Hepatocyte (in vitro differentiated cells): ENCODE results near the gene SH3PXD2A. TPM values are rescaled to one million over a fixed set of nuclear protein-coding genes. Genes with fewer than 3 reads are reported as not detected.

Experiments used
- DNase-seq: peaks from one replicate; pipeline ENCODE4 v3.0.0-alpha.2; 2016; ENCODE audit warnings: low spot score
- H2AFZ ChIP-seq: fragments of 200-600 bp; sonication (generic); 2 replicates; pipeline ENCODE4 v1.6.0; 2016; ENCODE audit warnings: antibody characterized with exemption, mild to moderate bottlenecking
- H3K27ac ChIP-seq: fragments of 200-600 bp; sonication (generic); 2 replicates; pipeline ENCODE4 v1.5.1; 2016; ENCODE audit warnings: mild to moderate bottlenecking
- H3K27me3 ChIP-seq: fragments of 200-600 bp; sonication (generic); 2 replicates; pipeline ENCODE4 v1.6.1; 2016
- H3K36me3 ChIP-seq: fragments of 200-600 bp; sonication (generic); replicated peaks from 2 replicates; pipeline ENCODE4 v1.5.1; 2016; ENCODE audit warnings: low read depth; ENCODE audit not compliant: insufficient read depth
- H3K4me1 ChIP-seq: fragments of 200-600 bp; sonication (generic); 2 replicates; pipeline ENCODE4 v1.5.1; 2016; ENCODE audit warnings: mild to moderate bottlenecking, moderate library complexity; ENCODE audit not compliant: insufficient read depth
- H3K4me2 ChIP-seq: fragments of 200-600 bp; sonication (generic); 2 replicates; pipeline ENCODE4 v1.6.0; 2016
- H3K4me3 ChIP-seq: fragments of 200-600 bp; sonication (generic); 2 replicates; pipeline ENCODE4 v1.5.1; 2016; ENCODE audit warnings: mild to moderate bottlenecking
- H3K79me2 ChIP-seq: fragments of 200-600 bp; sonication (generic); 2 replicates; pipeline ENCODE4 v1.6.0; 2017; ENCODE audit warnings: mild to moderate bottlenecking
- H3K9me2 ChIP-seq: fragments of 200-600 bp; sonication (generic); replicated peaks from 2 replicates; pipeline ENCODE4 v1.6.0; 2017; ENCODE audit warnings: mild to moderate bottlenecking; ENCODE audit not compliant: insufficient read depth
- H3K9me3 ChIP-seq: fragments of 200-600 bp; sonication (generic); 2 replicates; pipeline ENCODE4 v1.5.1; 2016; ENCODE audit warnings: low read depth, mild to moderate bottlenecking
- H4K20me1 ChIP-seq: fragments of 200-600 bp; sonication (generic); 2 replicates; pipeline ENCODE4 v1.6.0; 2016; ENCODE audit warnings: mild to moderate bottlenecking; ENCODE audit not compliant: insufficient read depth, poor library complexity, severe bottlenecking
- EZH2 ChIP-seq: fragments of 200-600 bp; sonication (generic); IDR thresholded peaks from 2 replicates; pipeline ENCODE4 v1.6.1; 2016; ENCODE audit warnings: antibody characterized with exemption, mild to moderate bottlenecking, borderline replicate concordance
- EZH2phosphoT487 ChIP-seq: fragments of 200-600 bp; sonication (generic); IDR thresholded peaks from one replicate; pipeline ENCODE4 v1.6.1; 2018; ENCODE audit warnings: antibody characterized with exemption, mild to moderate bottlenecking, low read depth, moderate library complexity; ENCODE audit not compliant: unreplicated experiment, severe bottlenecking
- WGBS: methylation state at CpG from one replicate; pipeline ENCODE4 v1.1.6; 2016; ENCODE audit warnings: low lambda C conversion rate; ENCODE audit errors: missing lambda C conversion rate; 5-methylcytosine and 5-hydroxymethylcytosine counted together
- polyA plus RNA-seq: library from polyadenylated mRNA; unstranded; fragments of >200 nt; fragmentation: Nextera tagmentation; extraction: Ambion mirVana; gene quantifications from 2 replicates; pipeline ENCODE4 v1.2.1, GENCODE V29; 2016
- total RNA-seq: library from RNA; depleted of rRNA; stranded (reverse); fragments of >200 nt; gene quantifications from 2 replicates; pipeline ENCODE4 v1.2.3, GENCODE V29; 2014
- TF ChIP-seq, protein P1 (sequence below): fragments of 200-600 bp; sonication (generic); IDR thresholded peaks from 2 replicates; pipeline ENCODE4 v1.5.1; 2016; ENCODE audit warnings: antibody characterized with exemption, mild to moderate bottlenecking; ENCODE audit not compliant: poor library complexity

Gene SH3PXD2A
- total and polyA plus RNA-seq, 2 experiments from 2014 or later, result 8.4 to 13.6 TPM

DNA sequence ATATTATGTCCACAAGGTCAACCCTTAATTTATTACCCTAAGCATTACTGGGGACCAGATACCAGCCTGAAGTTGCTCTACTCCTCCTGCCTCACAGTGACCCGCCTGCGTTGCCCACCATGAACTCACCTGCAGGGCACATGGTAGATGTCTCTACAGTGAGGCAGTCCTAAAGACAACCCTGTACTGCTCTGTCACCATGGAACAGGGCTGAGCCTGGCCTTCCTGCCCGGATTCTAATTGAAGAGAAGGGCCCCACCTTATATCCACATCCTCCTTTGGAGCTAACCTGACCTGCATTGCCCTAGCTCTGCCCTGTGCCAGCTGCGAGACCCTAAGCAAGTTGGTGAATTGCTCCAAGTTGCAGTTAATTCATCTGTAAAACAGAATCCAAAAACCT, 4.1 kb downstream of the SH3PXD2A start:
- H3K27ac ChIP-seq, result no peak overlapping the region
- WGBS, result 91% methylated on average over 4 of the region's 4 CpGs
- peaks cover 3% of the 10 kb centered on the region for H4K20me1 ChIP-seq
- H3K9me3 ChIP-seq, result no peaks in the 10 kb centered on the region
- TF ChIP-seq, protein P1, sequence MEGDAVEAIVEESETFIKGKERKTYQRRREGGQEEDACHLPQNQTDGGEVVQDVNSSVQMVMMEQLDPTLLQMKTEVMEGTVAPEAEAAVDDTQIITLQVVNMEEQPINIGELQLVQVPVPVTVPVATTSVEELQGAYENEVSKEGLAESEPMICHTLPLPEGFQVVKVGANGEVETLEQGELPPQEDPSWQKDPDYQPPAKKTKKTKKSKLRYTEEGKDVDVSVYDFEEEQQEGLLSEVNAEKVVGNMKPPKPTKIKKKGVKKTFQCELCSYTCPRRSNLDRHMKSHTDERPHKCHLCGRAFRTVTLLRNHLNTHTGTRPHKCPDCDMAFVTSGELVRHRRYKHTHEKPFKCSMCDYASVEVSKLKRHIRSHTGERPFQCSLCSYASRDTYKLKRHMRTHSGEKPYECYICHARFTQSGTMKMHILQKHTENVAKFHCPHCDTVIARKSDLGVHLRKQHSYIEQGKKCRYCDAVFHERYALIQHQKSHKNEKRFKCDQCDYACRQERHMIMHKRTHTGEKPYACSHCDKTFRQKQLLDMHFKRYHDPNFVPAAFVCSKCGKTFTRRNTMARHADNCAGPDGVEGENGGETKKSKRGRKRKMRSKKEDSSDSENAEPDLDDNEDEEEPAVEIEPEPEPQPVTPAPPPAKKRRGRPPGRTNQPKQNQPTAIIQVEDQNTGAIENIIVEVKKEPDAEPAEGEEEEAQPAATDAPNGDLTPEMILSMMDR, result no peak
- TF ChIP-seq EZH2phosphoT487 (no peak), EZH2 (no peak)
- no peaks in the 10 kb centered on the region for H3K27me3 ChIP-seq
- H3K36me3 ChIP-seq, result no peaks in the 10 kb centered on the region
- peaks cover 50% of the 10 kb centered on the region for H3K4me1 ChIP-seq
- no peaks in the 10 kb centered on the region for H3K9me2 ChIP-seq
- no peak overlapping the region for H2AFZ ChIP-seq
- H3K4me3 ChIP-seq, result no peak overlapping the region
- no peak overlapping the region for H3K4me2 ChIP-seq
- peaks cover 83% of the 10 kb centered on the region for H3K79me2 ChIP-seq
- DNase-seq, result no peak

DNA sequence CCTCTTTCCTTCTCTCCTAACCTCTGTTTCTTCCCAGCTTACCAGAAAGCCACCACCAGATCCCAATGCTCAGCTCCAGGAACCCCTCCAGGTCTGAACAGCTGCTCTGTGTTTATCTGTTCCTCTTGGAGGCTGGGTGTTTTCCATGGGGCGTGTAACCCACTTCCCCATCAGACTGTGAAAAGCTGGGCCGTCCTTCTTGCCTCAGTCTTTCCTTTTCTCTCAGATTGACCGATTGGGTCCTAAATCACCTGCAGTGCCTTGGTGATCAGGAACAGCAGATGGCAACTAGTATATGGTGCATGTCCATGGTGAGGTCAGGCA, 4.8 kb downstream of the SH3PXD2A start:
- Histone ChIP-seq H3K9me2 (no peaks in the 10 kb centered on the region), H4K20me1 (peaks cover 3% of the 10 kb centered on the region), H3K4me2 (no peak overlapping the region), H3K9me3 (no peaks in the 10 kb centered on the region), H3K36me3 (no peaks in the 10 kb centered on the region), H3K79me2 (peaks cover 87% of the 10 kb centered on the region), H3K27me3 (no peaks in the 10 kb centered on the region), H3K27ac (no peak overlapping the region), H3K4me1 (peaks cover 52% of the 10 kb centered on the region), H2AFZ (no peak overlapping the region), H3K4me3 (no peak overlapping the region)
- 96% methylated on average over 3 of the region's 3 CpGs for WGBS
- no peak for DNase-seq
- TF ChIP-seq EZH2phosphoT487, result no peak
- TF ChIP-seq, protein P1, result no peak
- no peak for TF ChIP-seq EZH2

DNA sequence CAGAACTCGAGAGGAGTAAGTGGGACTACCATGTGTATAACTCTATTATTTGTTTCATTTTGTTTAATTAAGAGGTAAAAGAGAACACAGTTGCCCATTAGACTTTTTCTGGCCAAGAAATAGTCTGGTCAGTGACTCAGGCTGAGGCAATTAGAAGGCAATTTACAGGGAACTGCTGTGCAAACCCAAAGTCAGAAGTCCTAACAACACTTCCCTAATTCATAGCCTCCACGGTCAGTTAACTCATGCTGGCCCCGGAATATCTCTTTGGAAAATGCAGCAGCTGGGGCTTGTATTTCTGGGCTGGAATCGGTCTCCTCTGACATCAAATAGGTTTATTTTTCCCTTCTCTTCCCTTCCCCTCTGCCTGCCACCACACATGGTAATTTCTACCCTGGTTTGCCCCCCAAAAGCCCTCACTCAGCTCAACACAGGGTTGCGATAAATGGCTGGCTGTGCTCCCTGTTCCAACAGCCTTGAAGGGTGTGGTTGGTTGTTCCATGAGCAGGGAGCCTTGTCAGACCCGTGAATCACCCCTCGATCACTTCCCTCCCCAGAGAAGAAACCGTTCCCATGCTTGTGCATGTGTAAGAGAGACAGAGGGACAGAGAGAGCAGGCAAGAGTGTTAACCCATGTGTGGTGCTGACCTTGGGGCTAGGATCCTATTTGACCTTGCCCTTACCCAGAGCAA, 5.3 kb downstream of the SH3PXD2A start:
- peaks cover 52% of the 10 kb centered on the region for H3K4me1 ChIP-seq
- no peak overlapping the region for H3K4me3 ChIP-seq
- no peak for TF ChIP-seq EZH2
- no peak for TF ChIP-seq EZH2phosphoT487
- TF ChIP-seq, protein P1, result no peak
- peaks cover 3% of the 10 kb centered on the region for H4K20me1 ChIP-seq
- no peaks in the 10 kb centered on the region for H3K9me3 ChIP-seq
- no peak overlapping the region for H2AFZ ChIP-seq
- peaks cover 90% of the 10 kb centered on the region for H3K79me2 ChIP-seq
- DNase-seq, result no peak
- WGBS, result 65% methylated on average over 8 of the region's 8 CpGs
- H3K36me3 ChIP-seq, result no peaks in the 10 kb centered on the region
- no peaks in the 10 kb centered on the region for H3K9me2 ChIP-seq
- no peaks in the 10 kb centered on the region for H3K27me3 ChIP-seq
- H3K27ac ChIP-seq, result no peak overlapping the region
- no peak overlapping the region for H3K4me2 ChIP-seq
